ENCODE measurements around the gene APOBEC3C.
"Not testable (repeated sequence)": the region's sequence is repeated elsewhere in the genome, so short reads cannot be mapped to it uniquely, and the experiment has no call there.

The APOBEC3C gene

DNA sequence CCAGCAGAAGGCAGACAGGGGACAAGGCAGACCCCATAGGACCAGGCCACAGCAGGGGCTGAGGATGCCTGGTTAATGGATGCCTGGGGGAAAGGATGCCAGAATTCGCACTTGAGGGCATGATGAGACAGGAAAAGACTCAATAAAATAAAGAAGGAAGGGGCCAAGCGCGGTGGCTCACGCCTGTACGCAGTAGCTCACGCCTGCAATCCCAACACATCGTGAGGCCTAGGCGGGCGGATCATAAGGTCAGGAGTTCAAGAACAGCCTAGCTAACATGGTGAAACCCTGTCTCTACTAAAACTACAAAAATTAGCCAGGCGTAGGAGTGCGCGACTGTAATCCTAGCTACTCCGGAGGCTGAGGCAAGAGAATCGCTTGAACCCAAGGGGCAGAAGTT lies 16.6 kb downstream of the APOBEC3C start:
- no peak overlapping the region for H3K9ac ChIP-seq (ENCODE audit: low read length)
- H3K27me3 ChIP-seq (ENCODE audit: low read length): no peaks in the 10 kb centered on the region
- H3K4me3 ChIP-seq (ENCODE audit: insufficient read depth, low read length, poor library complexity, severe bottlenecking): no peak overlapping the region
- H3K9me2 ChIP-seq (replicated peaks; ENCODE audit: insufficient read depth, low read length): no peaks in the 10 kb centered on the region
- no peaks in the 10 kb centered on the region for H4K20me1 ChIP-seq (ENCODE audit: low read depth, low read length)
- no peak overlapping the region for H2AFZ ChIP-seq (ENCODE audit: low read depth, low read length, severe bottlenecking)
- H3K36me3 ChIP-seq (ENCODE audit: low read length): no peaks in the 10 kb centered on the region
- no peaks in the 10 kb centered on the region for H3K79me2 ChIP-seq (ENCODE audit: insufficient read depth, low read length)
- H3F3A ChIP-seq (ENCODE audit: insufficient read depth): no peaks in the 10 kb centered on the region
- TF ChIP-seq EZH2phosphoT487 (conservative IDR thresholded peaks at IDR 0.05; ENCODE audit: low read length): no peak
- TF ChIP-seq, protein P1, sequence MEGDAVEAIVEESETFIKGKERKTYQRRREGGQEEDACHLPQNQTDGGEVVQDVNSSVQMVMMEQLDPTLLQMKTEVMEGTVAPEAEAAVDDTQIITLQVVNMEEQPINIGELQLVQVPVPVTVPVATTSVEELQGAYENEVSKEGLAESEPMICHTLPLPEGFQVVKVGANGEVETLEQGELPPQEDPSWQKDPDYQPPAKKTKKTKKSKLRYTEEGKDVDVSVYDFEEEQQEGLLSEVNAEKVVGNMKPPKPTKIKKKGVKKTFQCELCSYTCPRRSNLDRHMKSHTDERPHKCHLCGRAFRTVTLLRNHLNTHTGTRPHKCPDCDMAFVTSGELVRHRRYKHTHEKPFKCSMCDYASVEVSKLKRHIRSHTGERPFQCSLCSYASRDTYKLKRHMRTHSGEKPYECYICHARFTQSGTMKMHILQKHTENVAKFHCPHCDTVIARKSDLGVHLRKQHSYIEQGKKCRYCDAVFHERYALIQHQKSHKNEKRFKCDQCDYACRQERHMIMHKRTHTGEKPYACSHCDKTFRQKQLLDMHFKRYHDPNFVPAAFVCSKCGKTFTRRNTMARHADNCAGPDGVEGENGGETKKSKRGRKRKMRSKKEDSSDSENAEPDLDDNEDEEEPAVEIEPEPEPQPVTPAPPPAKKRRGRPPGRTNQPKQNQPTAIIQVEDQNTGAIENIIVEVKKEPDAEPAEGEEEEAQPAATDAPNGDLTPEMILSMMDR (IDR thresholded peaks at IDR 0.05; ENCODE audit: insufficient read depth, low read length, poor library complexity, severe bottlenecking): no peak
- H3K27ac ChIP-seq (ENCODE audit: low read depth, low read length): no peak overlapping the region
- H3K4me2 ChIP-seq (ENCODE audit: low read depth, low read length, poor library complexity, severe bottlenecking): no peak overlapping the region
- no peaks in the 10 kb centered on the region for H3K9me3 ChIP-seq (ENCODE audit: insufficient read depth, low read length)

DNA sequence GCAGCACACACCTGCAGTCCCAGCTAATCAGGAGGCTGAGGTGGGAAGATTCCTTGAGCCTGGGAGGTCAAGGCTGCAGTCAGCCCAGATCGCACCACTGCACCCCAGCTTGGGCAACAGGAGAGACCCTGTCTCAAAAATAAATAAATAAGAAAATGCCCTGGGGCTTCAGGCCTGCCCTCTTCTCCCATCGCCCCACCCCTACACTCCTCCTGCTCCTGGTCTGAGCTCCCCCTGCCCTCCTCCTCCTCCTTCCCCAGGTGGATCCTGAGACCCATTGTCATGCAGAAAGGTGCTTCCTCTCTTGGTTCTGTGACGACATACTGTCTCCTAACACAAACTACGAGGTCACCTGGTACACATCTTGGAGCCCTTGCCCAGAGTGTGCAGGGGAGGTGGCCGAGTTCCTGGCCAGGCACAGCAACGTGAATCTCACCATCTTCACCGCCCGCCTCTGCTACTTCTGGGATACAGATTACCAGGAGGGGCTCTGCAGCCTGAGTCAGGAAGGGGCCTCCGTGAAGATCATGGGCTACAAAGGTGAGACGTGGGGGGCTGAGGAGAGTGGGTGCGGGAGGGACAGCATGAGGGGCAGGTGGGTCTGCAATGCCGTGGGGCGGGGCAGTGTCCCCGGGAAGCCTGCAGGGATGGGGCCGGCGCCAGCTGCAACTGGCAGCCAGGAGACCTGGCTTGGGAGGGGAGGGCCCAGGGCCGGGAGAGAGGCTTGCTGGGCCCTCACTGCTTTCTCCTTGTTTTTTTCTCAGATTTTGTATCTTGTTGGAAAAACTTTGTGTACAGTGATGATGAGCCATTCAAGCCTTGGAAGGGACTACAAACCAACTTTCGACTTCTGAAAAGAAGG lies 17.6 kb downstream of the APOBEC3C start:
- H3K4me3 ChIP-seq (ENCODE audit: insufficient read depth, low read length, poor library complexity, severe bottlenecking); H3K9me3 ChIP-seq (ENCODE audit: insufficient read depth, low read length); H3K4me2 ChIP-seq (ENCODE audit: low read depth, low read length, poor library complexity, severe bottlenecking); H3K79me2 ChIP-seq (ENCODE audit: insufficient read depth, low read length); H4K20me1 ChIP-seq (ENCODE audit: low read depth, low read length); H3K9ac ChIP-seq (ENCODE audit: low read length); H3K27ac ChIP-seq (ENCODE audit: low read depth, low read length); H3F3A ChIP-seq (ENCODE audit: insufficient read depth); H3K27me3 ChIP-seq (ENCODE audit: low read length); H3K36me3 ChIP-seq (ENCODE audit: low read length); H3K9me2 ChIP-seq (replicated peaks; ENCODE audit: insufficient read depth, low read length); H2AFZ ChIP-seq (ENCODE audit: low read depth, low read length, severe bottlenecking): not testable (repeated sequence)

DNA sequence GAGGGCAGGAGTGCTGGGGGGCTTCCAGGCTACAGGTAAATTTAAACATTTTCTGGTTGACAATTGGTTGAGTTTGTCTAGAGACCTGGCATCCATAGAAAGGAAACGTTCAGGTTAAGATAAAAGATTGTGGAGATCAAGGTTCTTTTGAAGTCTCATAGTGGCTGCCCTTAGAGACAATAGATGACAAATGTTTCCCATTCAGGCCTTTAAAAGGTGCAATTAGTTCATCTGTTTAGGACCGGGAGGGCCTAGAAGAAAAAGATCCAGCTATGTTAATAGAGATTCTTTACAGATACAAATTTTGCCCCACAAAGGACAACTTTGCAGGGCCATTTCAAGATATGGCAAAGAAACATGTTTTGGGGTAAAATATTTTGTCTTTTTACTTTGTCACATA lies 23.0 kb downstream of the APOBEC3C start:
- not testable (repeated sequence) for H3K9ac ChIP-seq (ENCODE audit: low read length); H3F3A ChIP-seq (ENCODE audit: insufficient read depth); H3K27ac ChIP-seq (ENCODE audit: low read depth, low read length); H3K4me2 ChIP-seq (ENCODE audit: low read depth, low read length, poor library complexity, severe bottlenecking); H3K9me2 ChIP-seq (replicated peaks; ENCODE audit: insufficient read depth, low read length); H2AFZ ChIP-seq (ENCODE audit: low read depth, low read length, severe bottlenecking); H3K27me3 ChIP-seq (ENCODE audit: low read length); H3K36me3 ChIP-seq (ENCODE audit: low read length); H4K20me1 ChIP-seq (ENCODE audit: low read depth, low read length); H3K9me3 ChIP-seq (ENCODE audit: insufficient read depth, low read length); H3K4me3 ChIP-seq (ENCODE audit: insufficient read depth, low read length, poor library complexity, severe bottlenecking)
- peaks cover 11% of the 10 kb centered on the region for H3K79me2 ChIP-seq (ENCODE audit: insufficient read depth, low read length)

DNA sequence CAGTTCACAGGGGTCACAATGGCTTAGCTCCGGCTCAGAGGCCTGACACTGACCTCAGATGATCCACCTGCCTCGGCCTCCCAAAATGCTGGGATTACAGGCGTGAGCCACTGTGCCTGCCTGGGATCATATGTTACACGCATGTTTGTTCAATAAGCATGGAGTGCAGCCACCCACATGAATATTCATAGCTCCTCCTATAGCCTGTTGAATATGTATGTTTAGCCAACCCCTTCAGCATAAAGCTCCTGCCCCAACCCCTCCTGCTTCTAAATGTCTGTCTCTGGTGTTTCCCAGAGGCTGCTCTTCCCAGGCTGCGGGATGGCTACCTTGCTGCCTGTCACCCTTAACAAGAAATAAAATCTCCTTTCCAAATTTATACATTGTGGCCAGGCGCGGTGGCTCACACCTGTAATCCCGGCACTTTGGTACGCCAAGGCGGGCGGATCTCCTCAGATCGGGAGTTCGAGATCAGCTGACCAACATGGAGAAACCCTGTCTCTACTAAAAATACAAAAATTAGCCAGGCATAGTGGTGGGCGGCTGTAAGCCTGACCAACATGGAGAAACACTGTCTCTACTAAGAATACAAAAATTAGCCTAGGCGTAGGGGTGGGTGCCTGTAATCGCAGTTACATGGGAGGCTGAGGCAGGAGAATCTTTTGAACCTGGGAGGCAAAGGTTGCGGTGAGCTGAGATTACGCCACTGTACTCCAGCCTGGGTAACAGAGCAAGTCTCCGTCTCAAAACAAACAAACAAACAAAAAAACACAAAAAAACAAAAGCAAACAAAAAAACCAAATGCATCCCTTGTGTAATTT lies 25.5 kb downstream of the APOBEC3C start:
- peak overlapping the region; percentile 72 for H3K4me2 ChIP-seq (ENCODE audit: low read depth, low read length, poor library complexity, severe bottlenecking)
- TF ChIP-seq EZH2phosphoT487 (conservative IDR thresholded peaks at IDR 0.05; ENCODE audit: low read length): no peak
- TF ChIP-seq, protein P1 (IDR thresholded peaks at IDR 0.05; ENCODE audit: insufficient read depth, low read length, poor library complexity, severe bottlenecking): no peak
- H3K27ac ChIP-seq (ENCODE audit: low read depth, low read length): no peak overlapping the region
- H4K20me1 ChIP-seq (ENCODE audit: low read depth, low read length): no peaks in the 10 kb centered on the region
- no peaks in the 10 kb centered on the region for H3K27me3 ChIP-seq (ENCODE audit: low read length)
- H3K9me3 ChIP-seq (ENCODE audit: insufficient read depth, low read length): no peaks in the 10 kb centered on the region
- no peaks in the 10 kb centered on the region for H3K9me2 ChIP-seq (replicated peaks; ENCODE audit: insufficient read depth, low read length)
- H3K9ac ChIP-seq (ENCODE audit: low read length): peak overlapping the region; percentile 65
- H3K36me3 ChIP-seq (ENCODE audit: low read length): no peaks in the 10 kb centered on the region
- no peak overlapping the region for H2AFZ ChIP-seq (ENCODE audit: low read depth, low read length, severe bottlenecking)
- H3F3A ChIP-seq (ENCODE audit: insufficient read depth): no peaks in the 10 kb centered on the region; the same call in 1 of the 2 replicates
- H3K4me3 ChIP-seq (ENCODE audit: insufficient read depth, low read length, poor library complexity, severe bottlenecking): no peak overlapping the region
- peaks cover 12% of the 10 kb centered on the region for H3K79me2 ChIP-seq (ENCODE audit: insufficient read depth, low read length)

DNA sequence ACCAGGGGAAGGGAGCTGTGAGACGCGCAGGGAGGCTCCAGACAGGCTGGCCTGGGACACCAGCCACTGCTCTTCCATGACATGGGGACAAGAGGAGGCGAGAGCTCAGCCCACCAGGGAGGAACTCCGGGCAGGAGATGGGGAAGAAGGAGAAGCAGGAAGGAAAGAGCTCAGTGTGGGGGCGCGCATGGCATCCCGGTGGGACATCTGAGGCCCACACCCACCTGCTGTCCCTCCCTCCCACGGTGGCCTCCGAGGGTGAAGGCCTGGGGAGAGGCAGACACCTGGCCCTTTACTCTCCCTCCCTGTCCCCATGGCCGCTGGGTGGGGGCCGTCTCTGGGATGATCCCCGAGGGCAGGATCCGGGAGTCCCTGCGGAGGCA lies 26.1 kb downstream of the APOBEC3C start:
- Histone ChIP-seq H3K4me2 (ENCODE audit: low read depth, low read length, poor library complexity, severe bottlenecking) (peak overlapping the region; percentile 72), H3K27ac (ENCODE audit: low read depth, low read length) (peak overlapping the region; percentile 66; the same call in 1 of the 2 replicates), H3K79me2 (ENCODE audit: insufficient read depth, low read length) (peaks cover 12% of the 10 kb centered on the region), H3K9ac (ENCODE audit: low read length) (peak overlapping the region; percentile 65)
- H3K9me2 ChIP-seq (replicated peaks; ENCODE audit: insufficient read depth, low read length); H3K4me3 ChIP-seq (ENCODE audit: insufficient read depth, low read length, poor library complexity, severe bottlenecking); H2AFZ ChIP-seq (ENCODE audit: low read depth, low read length, severe bottlenecking); H3F3A ChIP-seq (ENCODE audit: insufficient read depth); H3K9me3 ChIP-seq (ENCODE audit: insufficient read depth, low read length); H4K20me1 ChIP-seq (ENCODE audit: low read depth, low read length); H3K36me3 ChIP-seq (ENCODE audit: low read length); H3K27me3 ChIP-seq (ENCODE audit: low read length): not testable (repeated sequence)
